ENCODE measurements around the gene SORCS3.

The SORCS3 gene

DNA sequence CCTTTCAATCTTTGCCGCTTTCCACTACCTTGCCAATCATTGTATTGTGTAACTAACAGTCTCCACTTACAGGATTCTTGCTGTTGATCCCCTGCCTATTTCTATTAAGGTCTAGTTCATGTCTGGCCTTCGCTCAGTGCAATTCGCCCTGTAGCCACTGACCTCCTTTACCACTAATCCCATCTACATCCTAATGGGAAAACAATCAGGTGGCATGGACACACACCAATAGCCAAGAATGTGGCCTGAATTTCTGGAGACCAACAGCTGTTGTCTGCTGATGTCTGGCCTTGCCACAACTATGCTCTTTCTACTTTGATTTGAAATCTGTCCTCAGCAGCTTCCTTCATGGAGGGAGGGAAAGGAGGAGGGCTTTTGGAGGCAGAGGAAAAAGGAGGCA lies 546.2 kb downstream of the SORCS3 start:
- DNase-seq (ENCODE audit: low read depth in 2 of 2), result no peak

DNA sequence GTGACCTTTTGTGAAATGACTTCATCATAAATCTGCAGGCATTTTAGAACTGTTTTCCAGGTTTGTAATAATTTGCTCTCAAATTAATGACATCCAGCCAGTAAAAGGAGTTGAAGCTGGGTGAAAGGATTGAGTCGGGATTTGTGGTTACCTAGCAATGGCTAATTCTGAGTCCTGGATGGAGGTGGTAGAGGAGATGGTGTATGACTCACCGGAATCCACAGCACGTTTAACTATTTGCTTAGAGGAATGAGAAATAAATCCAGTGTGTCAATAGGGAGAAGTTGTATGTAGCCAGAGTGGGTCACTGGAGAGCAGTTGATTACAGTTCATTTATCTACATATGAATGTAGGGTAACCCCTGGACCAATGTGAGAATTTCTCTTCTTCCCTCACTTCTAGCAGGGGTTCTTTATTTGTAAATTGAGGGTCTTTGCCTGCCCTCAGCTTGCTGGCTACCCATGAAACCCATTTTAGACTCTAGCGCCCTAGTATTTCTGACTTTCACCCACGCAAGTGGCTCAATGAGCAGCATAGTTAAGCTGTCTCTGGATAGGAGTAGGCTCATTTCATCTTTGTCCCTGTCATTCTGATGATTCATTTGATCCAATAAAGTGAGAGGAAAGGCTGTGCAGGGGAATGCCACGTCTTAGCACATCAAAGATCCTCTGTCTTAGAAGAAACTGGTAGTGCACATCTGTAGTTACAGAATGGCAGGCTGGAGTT lies 547.8 kb downstream of the SORCS3 start:
- no peak for DNase-seq (ENCODE audit: low read depth in 2 of 2)

DNA sequence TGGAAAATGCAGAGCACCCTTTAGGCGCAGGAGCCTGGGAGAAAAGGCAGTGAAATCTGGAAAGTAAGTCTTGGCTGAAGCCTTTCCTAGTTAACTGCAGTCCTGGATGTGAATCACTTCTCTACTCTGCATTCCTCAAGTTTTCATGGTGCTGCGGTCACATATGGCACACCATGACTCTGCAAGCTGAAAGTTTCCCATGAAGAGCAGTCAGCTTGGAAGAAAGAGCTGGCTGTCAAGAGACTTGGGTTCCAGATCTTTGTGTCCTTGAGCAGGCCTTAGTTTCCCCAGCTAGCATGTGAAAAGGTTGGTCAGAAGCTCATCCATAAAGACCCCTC lies 548.3 kb downstream of the SORCS3 start:
- DNase-seq (ENCODE audit: low read depth in 2 of 2), result no peak

DNA sequence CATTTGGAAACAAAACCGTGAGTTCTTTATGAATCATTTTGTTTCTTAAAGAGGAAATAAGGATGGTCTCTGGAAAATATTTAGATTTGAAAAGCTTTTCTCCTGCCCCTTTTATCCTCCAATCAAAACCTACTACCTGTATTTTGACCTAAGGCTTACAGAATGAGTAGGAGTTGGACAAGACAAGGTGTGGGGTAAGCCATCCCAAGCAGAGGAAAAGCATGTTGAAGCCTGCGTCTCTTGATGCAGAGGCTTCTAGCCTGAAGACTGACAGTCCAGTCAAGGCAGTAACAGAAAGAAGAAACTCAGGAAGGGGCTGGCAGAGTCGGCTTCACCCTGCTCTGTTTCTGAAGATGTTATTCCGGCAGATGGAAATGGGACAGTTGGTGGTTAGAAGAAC lies 551.1 kb downstream of the SORCS3 start:
- DNase-seq (ENCODE audit: low read depth in 2 of 2), result no peak

DNA sequence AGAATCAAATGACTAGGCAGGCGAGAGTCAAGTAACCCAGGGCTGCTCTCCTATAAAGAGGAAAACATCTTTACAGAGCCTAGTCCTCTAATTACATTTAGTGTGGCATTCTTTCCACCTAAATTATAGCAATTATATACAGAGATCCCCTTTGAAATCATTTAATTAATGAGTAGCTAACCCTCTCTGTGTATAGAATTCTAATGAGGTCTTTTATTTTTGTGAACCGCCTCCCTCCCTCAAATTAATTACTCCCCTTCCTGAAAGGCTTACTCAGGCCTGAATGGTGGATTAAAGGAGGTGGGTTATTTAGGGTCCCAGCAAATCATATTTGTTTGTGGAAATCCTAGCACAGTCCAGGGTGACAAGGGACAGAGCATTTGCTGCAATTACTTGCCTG lies 551.8 kb downstream of the SORCS3 start:
- no peak for DNase-seq (ENCODE audit: low read depth in 2 of 2)

DNA sequence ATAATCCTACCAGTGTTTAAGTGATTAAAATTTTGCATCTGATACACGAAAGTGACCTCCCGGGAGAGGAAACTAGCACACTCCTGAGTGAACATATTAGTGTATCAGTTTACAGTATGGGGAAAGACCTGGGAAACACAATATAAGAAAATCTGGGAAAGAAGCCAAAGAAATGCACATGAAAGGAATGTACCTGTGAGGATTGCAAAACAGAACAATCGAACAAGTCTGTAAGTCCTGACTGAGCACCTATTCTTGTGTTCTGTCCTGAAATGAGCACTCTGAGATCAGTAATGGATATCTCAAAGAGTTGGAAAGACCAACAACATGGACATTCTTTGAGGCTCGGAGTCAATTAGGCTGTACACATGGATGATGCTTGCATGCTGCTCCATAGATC lies 554.7 kb downstream of the SORCS3 start:
- DNase-seq (ENCODE audit: low read depth in 2 of 2), result no peak

DNA sequence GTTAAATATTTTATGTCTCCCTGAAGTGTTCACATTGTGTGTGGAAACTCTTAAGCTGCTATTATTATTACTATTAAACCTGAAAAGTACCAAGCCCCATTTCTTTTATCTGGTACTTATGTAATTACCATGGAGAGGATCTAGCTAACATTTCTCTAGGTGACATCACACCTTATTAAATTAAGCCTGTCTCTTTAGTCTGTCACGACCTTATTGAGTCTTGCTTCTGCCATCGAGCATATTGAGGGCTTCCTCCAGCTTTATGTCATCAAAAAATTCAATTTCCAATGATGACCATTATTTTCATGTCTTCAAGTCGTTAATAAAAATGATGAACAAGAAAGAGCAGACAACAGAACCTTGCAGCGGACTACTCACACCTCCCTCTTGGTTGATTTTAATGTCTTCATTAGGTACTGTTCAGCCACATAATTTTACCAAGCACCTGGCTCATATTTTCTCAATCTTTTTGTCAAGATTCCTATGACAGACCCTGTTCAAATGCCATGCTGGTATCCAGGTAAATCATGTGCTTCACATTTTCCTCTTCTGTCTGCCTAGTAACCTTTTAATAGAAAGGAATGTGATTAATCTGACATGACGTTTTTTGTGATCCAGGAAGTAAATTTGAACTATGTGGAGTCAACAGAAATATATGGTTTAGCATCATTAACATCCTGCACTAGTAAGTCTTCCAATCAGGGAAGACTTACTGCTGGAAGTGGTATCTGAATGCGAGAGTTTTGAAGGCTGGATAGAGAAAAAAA lies 556.7 kb downstream of the SORCS3 start:
- no peak for DNase-seq (ENCODE audit: low read depth in 2 of 2)

DNA sequence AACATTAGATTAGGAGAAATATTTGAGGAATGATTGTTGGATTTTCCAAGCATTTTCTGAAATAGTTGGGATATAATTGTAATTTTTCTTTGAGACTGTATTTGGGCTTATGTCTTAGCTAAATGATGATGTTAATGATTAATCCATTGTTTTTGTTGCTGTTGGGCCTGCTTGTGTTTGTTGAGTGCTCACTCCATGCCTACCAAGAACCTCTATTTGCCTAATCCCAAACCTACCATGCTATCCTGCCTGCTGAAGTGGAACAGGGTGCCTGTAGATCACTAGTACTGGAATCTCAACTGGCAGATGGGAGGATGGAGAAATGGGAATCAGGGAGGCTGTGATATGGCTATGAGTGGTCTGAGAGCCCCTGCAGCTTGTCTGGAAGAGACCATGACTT lies 565.5 kb downstream of the SORCS3 start:
- no peak for DNase-seq (ENCODE audit: low read depth in 2 of 2)

DNA sequence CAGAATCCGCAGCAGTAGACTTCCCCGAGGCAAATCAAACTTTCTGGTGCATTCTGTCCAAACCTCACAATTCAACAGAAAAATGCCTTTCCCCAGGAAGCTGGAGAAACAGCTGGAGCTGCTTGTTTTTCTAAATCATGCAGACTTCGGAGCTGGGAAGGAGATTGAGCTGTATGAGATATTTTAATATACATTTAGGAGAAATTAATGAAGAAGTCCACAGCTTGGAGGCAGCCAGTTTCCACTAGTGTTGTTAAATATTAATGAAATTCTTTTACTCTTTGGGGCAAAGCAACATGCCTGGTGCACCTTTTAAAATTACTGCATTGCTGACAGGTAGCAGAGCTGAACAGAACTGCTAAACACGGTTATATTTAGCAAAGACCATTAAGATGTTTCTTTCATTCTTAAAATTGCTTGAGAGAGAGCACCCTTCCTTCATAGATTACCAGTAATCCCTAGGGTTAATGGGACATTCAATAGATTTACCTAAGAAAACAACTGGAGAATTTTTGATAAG lies 566.4 kb downstream of the SORCS3 start:
- DNase-seq (ENCODE audit: low read depth in 2 of 2), result no peak

DNA sequence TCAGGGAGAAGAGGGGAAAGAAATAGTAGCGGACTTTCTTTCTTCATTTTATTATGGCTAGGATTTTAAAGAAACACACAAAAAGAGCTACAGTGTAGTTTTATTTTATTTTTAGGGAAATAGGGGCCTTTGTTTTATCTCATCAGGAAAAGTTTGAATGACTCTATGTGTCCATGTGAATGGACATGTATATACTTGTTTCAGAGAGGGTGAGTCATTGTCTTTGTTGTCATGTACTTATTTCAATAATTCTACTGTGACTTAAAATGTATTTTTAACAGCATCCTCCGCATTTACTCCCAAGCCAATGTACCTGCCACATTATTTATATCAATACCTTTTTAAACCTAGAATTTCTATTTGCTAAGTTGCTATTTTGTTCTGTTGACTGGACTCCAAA lies 569.5 kb downstream of the SORCS3 start:
- DNase-seq (ENCODE audit: low read depth in 2 of 2), result no peak

DNA sequence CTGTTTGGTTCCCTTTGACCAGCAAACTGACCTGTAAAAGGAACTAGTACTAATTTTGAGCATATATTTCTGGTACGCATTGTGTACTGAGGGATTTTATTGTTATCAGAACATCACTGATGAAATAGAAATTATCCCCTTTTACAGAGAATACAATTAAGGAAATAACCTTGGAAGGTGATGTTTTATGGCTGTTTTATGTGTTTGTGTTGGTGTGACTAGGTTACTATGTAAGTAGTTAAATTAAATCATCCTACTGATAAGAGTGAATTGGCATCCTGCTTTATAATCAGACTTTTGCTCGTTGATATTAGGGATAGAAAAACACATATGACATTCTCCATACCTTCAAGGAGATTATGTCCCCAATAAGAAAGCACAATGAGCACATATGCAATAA lies 596.6 kb downstream of the SORCS3 start:
- DNase-seq (ENCODE audit: low read depth in 2 of 2), result no peak

DNA sequence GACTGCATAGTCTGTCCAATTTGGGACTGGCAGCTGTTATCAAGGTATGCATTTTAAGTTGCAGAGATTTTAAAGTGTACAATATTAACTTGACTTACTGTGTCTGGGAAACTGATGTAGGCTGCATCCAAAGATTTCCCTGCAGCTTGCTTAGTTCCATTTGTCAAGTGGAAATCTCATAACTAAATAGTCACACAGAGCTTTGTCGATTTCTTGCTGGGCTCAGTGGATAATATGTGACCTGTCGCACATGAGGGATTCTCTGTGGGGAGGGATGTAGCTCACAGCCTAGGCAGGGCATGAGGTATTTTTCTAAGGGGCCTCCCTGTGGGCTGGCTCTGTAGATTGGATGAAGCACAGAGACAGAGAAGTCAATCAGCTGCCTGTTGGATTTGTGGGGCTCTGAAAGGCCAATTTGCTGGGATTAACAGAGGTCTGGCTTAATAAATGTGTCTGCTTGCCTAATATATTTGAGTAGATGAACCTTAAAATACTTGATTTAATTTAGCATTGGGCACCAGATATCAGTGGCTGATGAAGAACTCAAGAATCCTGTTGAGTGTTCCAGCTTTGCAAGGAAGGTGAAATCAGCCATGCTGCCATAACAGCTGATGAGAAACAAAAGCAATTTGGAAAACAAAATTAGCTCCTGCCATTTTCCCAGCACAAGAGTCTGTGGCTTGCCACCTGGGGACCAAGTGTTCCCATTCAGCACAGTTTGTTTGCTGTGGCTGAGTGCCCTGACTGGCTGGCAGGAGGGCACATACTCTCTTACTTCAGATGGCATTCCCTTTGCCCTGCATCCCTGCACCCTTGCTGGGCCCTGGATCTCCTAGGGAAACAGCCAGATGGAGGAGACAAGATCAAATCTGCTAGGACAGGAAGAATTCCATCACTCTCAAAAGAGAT lies 598.5 kb downstream of the SORCS3 start:
- no peak for DNase-seq (ENCODE audit: low read depth in 2 of 2)

DNA sequence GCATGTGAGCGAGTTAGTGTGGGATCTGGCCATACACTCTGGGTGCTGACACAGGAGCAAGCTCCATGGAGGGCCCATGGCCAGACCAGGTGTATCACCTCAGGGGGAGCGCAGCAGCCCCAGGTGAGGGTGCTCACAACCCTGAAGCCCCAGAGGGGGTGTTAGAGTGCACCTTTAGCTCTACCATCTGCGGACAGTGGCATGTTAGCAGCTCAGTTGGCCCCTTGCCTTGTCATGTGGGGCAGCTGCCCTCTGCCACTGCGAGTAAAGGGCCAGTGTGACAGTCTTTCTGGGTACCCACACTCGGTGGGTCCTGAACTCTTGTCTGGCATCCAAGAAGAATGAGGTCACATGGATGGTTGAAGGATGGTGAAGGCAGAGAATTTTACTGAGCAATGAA lies 600.2 kb downstream of the SORCS3 start:
- DNase-seq (ENCODE audit: low read depth in 2 of 2), result no peak

DNA sequence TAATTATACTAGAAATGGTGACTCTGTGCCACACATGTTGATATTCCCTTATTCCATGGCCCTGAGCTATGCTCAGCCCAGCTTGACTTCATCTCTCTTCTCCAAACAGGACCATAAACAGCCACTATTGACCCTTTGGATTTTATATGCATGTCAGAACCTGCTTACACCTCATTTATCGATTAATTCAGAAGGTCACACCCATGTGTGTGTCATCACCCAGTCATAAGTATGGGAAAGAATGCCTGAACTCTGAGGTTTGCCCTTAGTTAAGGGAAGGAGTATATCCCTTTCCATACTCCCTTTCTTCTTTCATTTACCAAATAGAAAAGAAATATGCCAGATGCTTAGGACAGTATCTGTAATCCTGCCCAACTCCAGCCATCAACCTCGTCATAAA lies 602.3 kb downstream of the SORCS3 start:
- DNase-seq (ENCODE audit: low read depth in 2 of 2), result no peak

DNA sequence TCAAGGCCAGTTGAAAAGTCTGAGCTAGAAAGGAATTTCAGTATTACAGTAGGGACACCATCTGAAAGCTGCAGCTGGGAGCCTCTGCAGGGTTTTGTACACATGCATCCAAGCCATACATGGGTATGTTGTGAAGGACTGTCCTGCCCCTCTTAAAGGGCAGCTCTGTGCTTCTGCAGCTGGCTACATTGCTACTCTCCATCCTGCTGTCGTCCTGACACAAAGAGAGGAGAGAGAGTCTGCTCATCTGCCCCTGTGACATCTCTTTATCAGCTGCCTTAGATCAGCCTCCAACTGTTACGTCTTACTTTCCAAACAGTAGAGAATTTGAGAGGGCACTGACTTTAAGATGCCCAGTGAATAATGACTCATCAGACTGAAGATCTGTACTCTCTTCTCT lies 602.7 kb downstream of the SORCS3 start:
- DNase-seq (ENCODE audit: low read depth in 2 of 2), result no peak

DNA sequence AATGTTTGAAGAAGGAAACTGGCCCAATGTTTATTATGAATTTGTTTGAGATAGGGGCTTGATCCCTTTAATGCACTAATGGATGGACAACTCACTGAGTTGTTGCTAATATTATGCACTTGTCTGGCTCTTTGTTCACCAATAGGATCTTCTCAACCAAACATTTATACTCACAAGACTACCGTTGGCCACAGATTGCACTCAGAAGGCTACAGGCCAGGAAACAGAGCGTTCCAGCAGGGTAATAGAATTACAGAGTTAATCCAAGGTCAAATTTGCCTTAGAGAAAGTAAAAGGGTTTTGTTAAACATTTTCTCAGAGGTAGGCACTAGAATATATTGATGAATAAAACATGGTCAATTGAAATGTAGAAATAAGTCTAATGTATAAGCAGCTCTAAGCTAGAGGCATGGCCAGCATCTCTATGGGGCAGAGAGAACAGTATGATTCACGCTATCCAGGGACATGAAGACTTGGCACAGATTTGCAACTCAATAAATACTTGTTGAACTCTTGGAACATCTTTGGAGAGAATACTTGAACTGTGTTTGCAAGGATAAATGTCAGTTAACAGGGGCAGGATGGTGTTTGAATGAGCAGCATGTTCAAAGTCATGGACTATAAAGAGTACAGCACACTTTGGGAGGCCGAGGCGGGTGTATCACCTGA lies 606.9 kb downstream of the SORCS3 start:
- DNase-seq (ENCODE audit: low read depth in 2 of 2), result no peak

DNA sequence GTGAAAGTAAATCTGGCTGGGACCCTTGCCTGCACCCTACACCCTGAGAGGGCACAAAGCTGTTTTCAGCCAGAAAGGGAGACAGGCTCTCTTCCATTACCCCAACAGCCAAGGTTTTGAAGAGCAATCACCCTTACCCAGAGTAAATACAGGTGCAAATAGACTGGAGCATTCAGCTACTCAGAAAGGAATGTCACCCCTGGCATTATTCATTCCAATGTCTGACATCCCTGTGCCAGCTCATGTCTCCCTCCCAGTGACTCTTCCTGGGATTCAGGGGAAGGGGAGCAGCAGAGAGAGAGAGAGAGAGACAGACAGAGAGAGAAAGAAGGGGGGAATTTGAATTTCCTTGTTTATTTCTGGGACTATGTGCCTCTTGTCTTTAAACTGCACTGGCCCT lies 611.8 kb downstream of the SORCS3 start:
- DNase-seq (ENCODE audit: low read depth in 2 of 2), result no peak

DNA sequence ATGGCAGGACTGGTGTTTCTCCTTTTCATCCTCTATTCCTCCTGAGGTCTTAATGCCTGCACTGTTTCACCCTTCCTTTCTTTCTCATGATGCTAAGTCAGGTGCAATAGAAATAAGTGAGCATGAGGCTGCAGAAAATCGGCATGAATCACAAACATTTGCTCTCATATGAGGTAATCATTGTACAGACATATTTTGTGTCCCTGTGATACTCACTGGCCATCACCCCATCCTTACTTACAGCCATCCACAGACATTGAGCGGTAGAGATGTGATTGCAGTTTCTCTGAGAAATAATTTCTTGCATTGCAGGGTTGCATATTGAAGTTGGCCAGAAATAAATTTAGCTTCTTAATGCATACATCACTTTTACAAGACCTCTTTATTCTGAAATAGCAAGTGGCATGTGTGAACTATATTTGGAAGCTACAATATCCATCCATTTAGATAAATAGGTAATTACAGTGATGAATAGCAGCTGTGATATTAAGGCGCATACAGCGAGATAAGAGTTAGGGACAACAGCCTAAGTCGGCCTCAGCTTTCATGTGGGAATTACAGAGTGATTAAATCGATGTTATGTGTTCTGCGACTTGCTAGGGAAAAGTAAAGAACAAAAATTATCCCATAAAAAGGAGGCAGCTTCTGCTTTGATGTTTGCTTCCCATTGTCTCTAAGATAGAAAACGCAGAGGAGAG lies 612.6 kb downstream of the SORCS3 start:
- no peak for DNase-seq (ENCODE audit: low read depth in 2 of 2)

DNA sequence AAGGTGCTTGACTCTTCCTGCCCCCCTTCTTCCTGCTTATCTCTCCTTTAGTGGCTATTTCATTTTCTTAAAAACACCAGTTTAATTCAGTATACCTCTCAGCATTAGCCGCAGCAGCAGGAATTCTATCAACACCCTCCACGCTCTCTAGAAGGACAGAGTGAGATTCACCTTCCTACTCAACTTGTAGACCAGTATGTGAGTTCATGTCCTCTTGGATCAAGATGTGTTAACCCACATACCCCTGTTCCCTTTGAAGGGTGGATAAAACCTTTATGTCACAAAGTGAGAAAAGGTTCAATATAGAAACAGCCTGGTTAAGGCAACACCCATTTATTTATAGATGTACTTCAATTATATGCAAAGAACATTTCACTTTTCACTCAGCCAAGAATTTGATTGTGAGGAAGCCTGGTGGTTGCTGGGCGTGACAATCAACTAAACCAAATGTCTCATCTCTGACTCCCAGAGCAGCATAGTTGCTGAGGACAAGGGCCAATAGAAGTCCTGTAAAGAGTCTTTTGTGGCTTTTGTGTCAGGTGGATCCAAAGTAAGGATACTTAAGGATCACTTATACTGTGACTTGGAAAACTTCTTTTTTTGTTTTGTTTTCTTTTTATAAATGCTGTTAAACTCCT lies 617.1 kb downstream of the SORCS3 start:
- DNase-seq (ENCODE audit: low read depth in 2 of 2), result no peak

DNA sequence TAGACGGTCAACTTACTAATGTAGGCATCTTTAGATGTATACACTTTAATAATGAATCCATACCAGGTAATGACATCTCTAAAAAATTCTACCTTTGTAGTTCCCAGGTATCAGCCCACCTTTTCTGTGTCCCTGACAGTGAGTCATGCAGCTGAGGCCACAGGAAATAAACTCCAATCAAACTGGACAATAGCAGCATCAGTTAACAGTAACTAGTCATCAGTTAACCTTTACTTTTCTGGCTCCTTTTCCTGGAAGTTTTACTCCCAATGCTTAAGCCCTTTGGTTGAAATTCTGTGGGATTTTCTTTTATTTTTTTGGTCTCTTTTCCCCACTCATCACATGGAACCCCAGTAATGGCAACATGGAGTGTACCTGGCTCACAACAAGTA lies 617.6 kb downstream of the SORCS3 start:
- DNase-seq (ENCODE audit: low read depth in 2 of 2), result no peak

DNA sequence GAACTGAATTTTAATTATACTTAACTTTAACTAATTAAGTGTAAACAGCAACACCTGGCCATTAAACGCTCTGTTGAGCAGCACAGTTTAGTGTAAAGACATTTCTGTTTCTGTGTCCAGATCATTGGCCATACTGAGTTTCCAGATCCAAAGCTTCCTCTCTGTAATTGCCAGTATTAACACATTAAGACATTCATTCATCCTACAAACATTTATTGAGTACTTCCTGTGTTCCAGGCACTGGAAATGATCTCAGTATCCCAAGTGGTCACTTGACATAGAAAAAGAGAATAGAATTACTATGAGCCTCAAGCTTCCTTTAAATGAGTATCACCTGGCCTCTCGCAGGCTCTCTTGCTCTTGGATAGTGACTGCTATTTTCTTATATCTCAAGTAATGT lies 618.1 kb downstream of the SORCS3 start:
- no peak for DNase-seq (ENCODE audit: low read depth in 2 of 2)
